OCI-LY1 (cell line): ENCODE measurements around the gene ATP8B2.
"Not testable (repeated sequence)": the region's sequence is repeated elsewhere in the genome, so short reads cannot be mapped to it uniquely, and the experiment has no call there.

ENCODE experiments used
- H2AFZ ChIP-seq: fragments of 200-600 bp; sonication (generic), shearing (Covaris generic); 2 replicates; pipeline ENCODE4 v1.6.0; 2014; ENCODE audit warnings: antibody characterized with exemption, mild to moderate bottlenecking, low read length
- H3F3A ChIP-seq: fragments of 200-600 bp; sonication (generic), shearing (Covaris generic); 2 replicates; pipeline ENCODE4 v1.6.0; 2014; ENCODE audit warnings: mild to moderate bottlenecking, antibody characterized with exemption, low read length, moderate library complexity; ENCODE audit not compliant: insufficient read depth
- H3K27ac ChIP-seq: fragments of 200-600 bp; sonication (generic); 2 replicates; pipeline ENCODE4 v1.5.1; 2014; ENCODE audit warnings: low read length, mixed run types, mild to moderate bottlenecking, low read depth; ENCODE audit not compliant: poor library complexity, severe bottlenecking
- H3K27me3 ChIP-seq: fragments of 200-600 bp; sonication (generic); 2 replicates; pipeline ENCODE4 v1.6.0; 2014; ENCODE audit warnings: antibody characterized with exemption, mild to moderate bottlenecking, low read length, moderate library complexity; ENCODE audit not compliant: insufficient read depth
- H3K36me3 ChIP-seq: fragments of 200-600 bp; sonication (generic); 2 replicates; pipeline ENCODE4 v1.6.1; 2014; ENCODE audit warnings: mild to moderate bottlenecking, antibody characterized with exemption, low read length, moderate library complexity, mixed read lengths; ENCODE audit not compliant: insufficient read depth
- H3K4me1 ChIP-seq: fragments of 200-600 bp; sonication (generic); 2 replicates; pipeline ENCODE4 v1.5.1; 2014; ENCODE audit warnings: mild to moderate bottlenecking, low read length, moderate library complexity; ENCODE audit not compliant: insufficient read depth, severe bottlenecking
- H3K4me2 ChIP-seq: fragments of 200-600 bp; sonication (generic), shearing (Covaris generic); 2 replicates; pipeline ENCODE4 v1.6.1; 2014; ENCODE audit warnings: low read length
- H3K4me3 ChIP-seq: fragments of 200-600 bp; sonication (generic); 2 replicates; pipeline ENCODE4 v1.5.1; 2014; ENCODE audit warnings: low read length, low read depth, mild to moderate bottlenecking, mixed read lengths; ENCODE audit not compliant: poor library complexity, severe bottlenecking
- H3K79me2 ChIP-seq: fragments of 200-600 bp; shearing (Covaris generic); 2 replicates; pipeline ENCODE4 v1.6.1; 2016; ENCODE audit warnings: mixed run types, low read length, mixed read lengths; ENCODE audit not compliant: insufficient read depth
- H3K9ac ChIP-seq: fragments of 200-600 bp; sonication (generic), shearing (Covaris generic); 2 replicates; pipeline ENCODE4 v1.6.1; 2014; ENCODE audit warnings: mild to moderate bottlenecking, low read length, mixed read lengths
- H3K9me2 ChIP-seq: fragments of 200-600 bp; sonication (generic), shearing (Covaris generic); 2 replicates; pipeline ENCODE4 v1.6.1; 2014; ENCODE audit warnings: low read depth, mild to moderate bottlenecking, low read length, mixed read lengths
- H3K9me3 ChIP-seq: fragments of 200-600 bp; shearing (Covaris generic); 2 replicates; pipeline ENCODE4 v1.6.1; 2014; ENCODE audit warnings: low read length, mixed read lengths
- H4K20me1 ChIP-seq: fragments of 200-600 bp; sonication (generic), shearing (Covaris generic); 2 replicates; pipeline ENCODE4 v1.6.0; 2016; ENCODE audit warnings: mild to moderate bottlenecking, low read length; ENCODE audit not compliant: insufficient read depth
- EZH2 ChIP-seq: fragments of 200-600 bp; sonication (generic), shearing (Covaris generic); IDR thresholded peaks from 2 replicates; pipeline ENCODE4 v1.8.0; 2017; ENCODE audit warnings: borderline replicate concordance, mixed run types, mild to moderate bottlenecking, antibody characterized with exemption, low read length, moderate library complexity, mixed read lengths
- TF ChIP-seq, protein P1 (sequence below): fragments of 200-600 bp; sonication (generic), shearing (Covaris generic); IDR thresholded peaks from 2 replicates; pipeline ENCODE4 v1.5.1; 2017; ENCODE audit warnings: mild to moderate bottlenecking, antibody characterized with exemption, low read length, moderate library complexity, mixed read lengths

ATP8B2 gene, protein sequence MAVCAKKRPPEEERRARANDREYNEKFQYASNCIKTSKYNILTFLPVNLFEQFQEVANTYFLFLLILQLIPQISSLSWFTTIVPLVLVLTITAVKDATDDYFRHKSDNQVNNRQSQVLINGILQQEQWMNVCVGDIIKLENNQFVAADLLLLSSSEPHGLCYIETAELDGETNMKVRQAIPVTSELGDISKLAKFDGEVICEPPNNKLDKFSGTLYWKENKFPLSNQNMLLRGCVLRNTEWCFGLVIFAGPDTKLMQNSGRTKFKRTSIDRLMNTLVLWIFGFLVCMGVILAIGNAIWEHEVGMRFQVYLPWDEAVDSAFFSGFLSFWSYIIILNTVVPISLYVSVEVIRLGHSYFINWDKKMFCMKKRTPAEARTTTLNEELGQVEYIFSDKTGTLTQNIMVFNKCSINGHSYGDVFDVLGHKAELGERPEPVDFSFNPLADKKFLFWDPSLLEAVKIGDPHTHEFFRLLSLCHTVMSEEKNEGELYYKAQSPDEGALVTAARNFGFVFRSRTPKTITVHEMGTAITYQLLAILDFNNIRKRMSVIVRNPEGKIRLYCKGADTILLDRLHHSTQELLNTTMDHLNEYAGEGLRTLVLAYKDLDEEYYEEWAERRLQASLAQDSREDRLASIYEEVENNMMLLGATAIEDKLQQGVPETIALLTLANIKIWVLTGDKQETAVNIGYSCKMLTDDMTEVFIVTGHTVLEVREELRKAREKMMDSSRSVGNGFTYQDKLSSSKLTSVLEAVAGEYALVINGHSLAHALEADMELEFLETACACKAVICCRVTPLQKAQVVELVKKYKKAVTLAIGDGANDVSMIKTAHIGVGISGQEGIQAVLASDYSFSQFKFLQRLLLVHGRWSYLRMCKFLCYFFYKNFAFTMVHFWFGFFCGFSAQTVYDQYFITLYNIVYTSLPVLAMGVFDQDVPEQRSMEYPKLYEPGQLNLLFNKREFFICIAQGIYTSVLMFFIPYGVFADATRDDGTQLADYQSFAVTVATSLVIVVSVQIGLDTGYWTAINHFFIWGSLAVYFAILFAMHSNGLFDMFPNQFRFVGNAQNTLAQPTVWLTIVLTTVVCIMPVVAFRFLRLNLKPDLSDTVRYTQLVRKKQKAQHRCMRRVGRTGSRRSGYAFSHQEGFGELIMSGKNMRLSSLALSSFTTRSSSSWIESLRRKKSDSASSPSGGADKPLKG

DNA sequence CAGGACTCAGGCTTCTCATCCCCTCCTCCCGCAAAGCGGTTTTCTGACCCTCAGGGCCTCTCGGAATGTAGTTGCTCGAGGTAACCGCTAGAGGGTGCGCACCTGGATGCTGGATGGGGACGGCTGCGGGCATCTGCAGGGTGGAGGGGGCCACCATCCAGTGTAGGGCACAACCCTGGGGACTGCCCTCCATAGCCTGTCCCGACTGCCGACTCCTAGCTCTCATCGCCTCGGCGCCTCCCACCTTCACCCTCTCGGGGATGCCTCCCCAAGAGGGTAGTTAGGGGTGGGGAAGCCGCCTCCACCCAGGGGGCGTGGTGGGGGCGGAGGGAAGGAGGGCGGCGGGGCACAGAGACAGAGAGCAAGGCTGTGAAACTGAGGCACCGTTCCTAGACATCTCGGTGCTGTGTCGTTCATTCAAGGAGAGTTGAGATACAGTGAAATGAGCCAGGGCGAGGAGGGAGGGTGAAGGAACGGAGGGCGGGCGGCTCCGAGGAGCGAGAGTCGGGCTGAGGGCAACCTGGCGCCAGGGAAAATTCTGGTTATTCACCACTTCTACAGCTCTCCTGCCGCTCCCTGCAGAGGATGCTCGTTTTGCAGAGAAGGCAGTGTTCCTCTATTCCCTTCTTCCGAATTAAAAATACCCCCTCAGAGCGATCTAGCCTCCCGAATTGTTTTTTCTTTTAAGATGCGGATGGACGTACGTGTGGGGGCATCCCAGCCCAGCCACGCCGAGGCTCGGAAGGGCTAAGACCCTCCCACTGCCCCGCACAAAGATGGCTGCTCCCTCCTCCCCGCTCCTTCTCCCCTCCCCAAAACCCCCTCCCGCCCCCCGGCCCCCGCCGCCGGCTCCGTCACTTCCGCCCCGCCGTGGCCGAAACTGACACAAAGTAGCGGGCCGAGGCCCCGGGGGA lies at the start of gene ATP8B2:
ATP8B2 (plus strand) TSS at position 857 of the 914 bp plus-strand sequence. CDS start 2,617 bp downstream, outside the sequence.
- no peaks in the 10 kb centered on the region for H3K9me3 ChIP-seq
- TF ChIP-seq, protein P1, sequence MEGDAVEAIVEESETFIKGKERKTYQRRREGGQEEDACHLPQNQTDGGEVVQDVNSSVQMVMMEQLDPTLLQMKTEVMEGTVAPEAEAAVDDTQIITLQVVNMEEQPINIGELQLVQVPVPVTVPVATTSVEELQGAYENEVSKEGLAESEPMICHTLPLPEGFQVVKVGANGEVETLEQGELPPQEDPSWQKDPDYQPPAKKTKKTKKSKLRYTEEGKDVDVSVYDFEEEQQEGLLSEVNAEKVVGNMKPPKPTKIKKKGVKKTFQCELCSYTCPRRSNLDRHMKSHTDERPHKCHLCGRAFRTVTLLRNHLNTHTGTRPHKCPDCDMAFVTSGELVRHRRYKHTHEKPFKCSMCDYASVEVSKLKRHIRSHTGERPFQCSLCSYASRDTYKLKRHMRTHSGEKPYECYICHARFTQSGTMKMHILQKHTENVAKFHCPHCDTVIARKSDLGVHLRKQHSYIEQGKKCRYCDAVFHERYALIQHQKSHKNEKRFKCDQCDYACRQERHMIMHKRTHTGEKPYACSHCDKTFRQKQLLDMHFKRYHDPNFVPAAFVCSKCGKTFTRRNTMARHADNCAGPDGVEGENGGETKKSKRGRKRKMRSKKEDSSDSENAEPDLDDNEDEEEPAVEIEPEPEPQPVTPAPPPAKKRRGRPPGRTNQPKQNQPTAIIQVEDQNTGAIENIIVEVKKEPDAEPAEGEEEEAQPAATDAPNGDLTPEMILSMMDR, result peak; percentile 98
- no peak for TF ChIP-seq EZH2
- H3K27ac ChIP-seq, result no peak within 1 kb of the TSS
- H3K79me2 ChIP-seq, result no peaks in the 10 kb centered on the region
- H3K4me2 ChIP-seq, result peak within 1 kb of the TSS; percentile 99
- no peaks in the 10 kb centered on the region for H3F3A ChIP-seq
- 0 out of 2 replicates have a peak, but pooled peaks cover 4% of the 10 kb centered on the region for H3K27me3 ChIP-seq
- H2AFZ ChIP-seq, result peak within 1 kb of the TSS; percentile 88; the same call in 1 of the 2 replicates
- H4K20me1 ChIP-seq, result no peaks in the 10 kb centered on the region
- H3K36me3 ChIP-seq, result no peaks in the 10 kb centered on the region
- peak within 1 kb of the TSS; percentile 68 for H3K9ac ChIP-seq
- H3K4me3 ChIP-seq, result peak within 1 kb of the TSS; percentile 91
- H3K9me2 ChIP-seq, result no peaks in the 10 kb centered on the region
- H3K4me1 ChIP-seq, result peaks cover 24% of the 10 kb centered on the region

DNA sequence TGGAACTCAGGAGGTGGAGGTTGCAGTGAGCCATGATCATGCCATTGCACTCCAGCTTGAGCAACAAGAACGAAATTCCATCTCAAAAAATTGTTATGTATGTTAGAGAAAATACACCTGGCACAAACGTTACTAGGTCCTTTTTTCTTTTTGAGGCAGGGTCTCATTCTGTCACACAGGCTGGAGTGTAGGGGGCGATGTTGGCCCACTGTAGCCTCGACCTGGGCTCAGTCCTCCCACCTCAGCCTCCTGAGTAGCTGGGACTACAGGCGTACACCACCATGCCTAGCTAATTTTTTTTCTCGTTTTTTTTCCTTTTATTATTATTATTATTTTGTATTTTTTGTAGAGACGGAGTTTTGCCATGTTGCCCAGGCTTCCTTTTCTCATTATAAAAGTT lies 48.5 kb upstream of the ATP8B2 start:
- H3F3A ChIP-seq, result no peaks in the 10 kb centered on the region
- H3K79me2 ChIP-seq, result peaks cover 5% of the 10 kb centered on the region; the same call in 1 of the 2 replicates
- no peak overlapping the region for H2AFZ ChIP-seq
- no peak overlapping the region for H3K4me2 ChIP-seq
- H3K4me1 ChIP-seq, result peaks cover 14% of the 10 kb centered on the region
- no peak overlapping the region for H3K9ac ChIP-seq
- H3K27ac ChIP-seq, result no peak overlapping the region
- no peak overlapping the region for H3K4me3 ChIP-seq
- peaks cover 16% of the 10 kb centered on the region for H3K36me3 ChIP-seq
- no peaks in the 10 kb centered on the region for H3K9me3 ChIP-seq
- H3K27me3 ChIP-seq, result no peaks in the 10 kb centered on the region
- H4K20me1 ChIP-seq, result no peaks in the 10 kb centered on the region
- no peak for TF ChIP-seq EZH2
- TF ChIP-seq, protein P1, result peak; percentile 30
- H3K9me2 ChIP-seq, result no peaks in the 10 kb centered on the region

DNA sequence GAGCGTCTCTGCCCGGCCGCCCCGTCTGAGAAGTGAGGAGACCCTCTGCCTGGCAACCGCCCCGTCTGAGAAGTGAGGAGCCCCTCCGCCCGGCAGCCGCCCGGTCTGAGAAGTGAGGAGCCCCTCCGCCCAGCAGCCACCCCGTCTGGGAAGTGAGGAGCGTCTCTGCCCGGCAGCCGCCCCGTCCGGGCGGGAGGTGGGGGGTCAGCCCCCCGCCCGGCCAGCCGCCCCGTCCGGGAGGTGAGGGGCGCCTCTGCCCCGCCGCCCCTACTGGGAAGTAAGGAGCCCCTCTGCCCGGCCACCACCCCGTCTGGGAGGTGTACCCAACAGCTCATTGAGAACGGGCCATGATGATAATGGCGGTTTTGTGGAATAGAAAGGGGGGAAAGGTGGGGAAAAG lies 37.7 kb upstream of the ATP8B2 start:
- not testable (repeated sequence) for H3K4me1 ChIP-seq, H3K9me2 ChIP-seq, H3K9ac ChIP-seq, H2AFZ ChIP-seq, H4K20me1 ChIP-seq, H3K4me2 ChIP-seq, H3K9me3 ChIP-seq, H3K27ac ChIP-seq, H3F3A ChIP-seq, H3K79me2 ChIP-seq, H3K4me3 ChIP-seq, H3K36me3 ChIP-seq, H3K27me3 ChIP-seq
